Ecto neural progenitor cell (in vitro differentiated cells): ENCODE results near the gene ZNF354B.
A peak's percentile ranks its signal among the peaks of the same experiment; 100 is the strongest.
"Not testable (repeated sequence)": the region's sequence is repeated elsewhere in the genome, so short reads cannot be mapped to it uniquely, and the experiment has no call there.

Experiments used
- DNase-seq: peaks from one replicate; pipeline ENCODE4 v3.0.0-alpha.2; 2018; ENCODE audit warnings: low spot score

ZNF354B gene

GRCh38 chr5:178859625-178860521 lies at the start of gene ZNF354B:
Gene ZNF354B (plus strand): TSS chr5:178859953. CDS start chr5:178861048, 1,095 bp downstream.
- DNase-seq = peak; percentile 92

GRCh38 chr5:178817506-178817905 lies 42.2 kb upstream of the ZNF354B start:
- no peak for DNase-seq

GRCh38 chr5:178818094-178818493 lies 41.7 kb upstream of the ZNF354B start:
- no peak for DNase-seq

- no peak for DNase-seq
Measured at GRCh38 chr5:178820001-178820400, 39.8 kb upstream of the ZNF354B start.

GRCh38 chr5:178825444-178825843 lies 34.3 kb upstream of the ZNF354B start:
- DNase-seq = no peak

- DNase-seq = no peak
Measured at GRCh38 chr5:178826216-178826615, 33.5 kb upstream of the ZNF354B start.

GRCh38 chr5:178827636-178828035 lies 32.1 kb upstream of the ZNF354B start:
- no peak for DNase-seq

GRCh38 chr5:178831049-178831448 lies 28.7 kb upstream of the ZNF354B start:
- no peak for DNase-seq

GRCh38 chr5:178832618-178833201 lies 27.0 kb upstream of the ZNF354B start:
- DNase-seq = no peak

- DNase-seq = peak; percentile 1
Measured at GRCh38 chr5:178836628-178837027, 23.1 kb upstream of the ZNF354B start.

GRCh38 chr5:178838695-178839318 lies 20.9 kb upstream of the ZNF354B start:
- DNase-seq = not testable (repeated sequence)

GRCh38 chr5:178839319-178839704 lies 20.4 kb upstream of the ZNF354B start:
- DNase-seq = peak; percentile 79

GRCh38 chr5:178840399-178840798 lies 19.4 kb upstream of the ZNF354B start:
- DNase-seq = not testable (repeated sequence)

GRCh38 chr5:178849316-178849715 lies 10.4 kb upstream of the ZNF354B start:
- no peak for DNase-seq

GRCh38 chr5:178851951-178852350 lies 7.8 kb upstream of the ZNF354B start:
- DNase-seq = no peak

GRCh38 chr5:178854284-178854683 lies 5.5 kb upstream of the ZNF354B start:
- no peak for DNase-seq

- DNase-seq = not testable (repeated sequence)
Measured at GRCh38 chr5:178860615-178861014, 862 bp downstream of the ZNF354B start.

GRCh38 chr5:178861627-178862026 lies 1.9 kb downstream of the ZNF354B start:
- no peak for DNase-seq

- DNase-seq = no peak
Measured at GRCh38 chr5:178866946-178867345, 7.2 kb downstream of the ZNF354B start.

- DNase-seq = no peak
Measured at GRCh38 chr5:178869577-178869976, 9.8 kb downstream of the ZNF354B start.

GRCh38 chr5:178870411-178870810 lies 10.7 kb downstream of the ZNF354B start:
- no peak for DNase-seq

- DNase-seq = no peak
Measured at GRCh38 chr5:178872302-178872701, 12.5 kb downstream of the ZNF354B start.

- not testable (repeated sequence) for DNase-seq
Measured at GRCh38 chr5:178883115-178883694, 23.5 kb downstream of the ZNF354B start.
